Measurements from ENCODE around the gene SMCO2. TPM values are rescaled to one million over a fixed set of nuclear protein-coding genes. Genes with fewer than 3 reads are reported as not detected.

SMCO2 gene
- total and polyA plus RNA-seq, 2 of the 8 experiments (the other 6 are each of a cell fraction or from before 2014, with no cell fraction given), result 0.24 to 0.80 TPM

- no peak for TF ChIP-seq SIX5 (IDR thresholded peaks at IDR 0.05; ENCODE audit: low read depth, low read length)
- no peak for TF ChIP-seq SP4 (IDR thresholded peaks at IDR 0.05; ENCODE audit: low read length)
- TF ChIP-seq SP1 (IDR thresholded peaks at IDR 0.05; ENCODE audit: low read depth, low read length), result no peak
- TF ChIP-seq BRCA1 (IDR thresholded peaks at IDR 0.05; ENCODE audit: low read depth, low read length), result no peak
- TF ChIP-seq RAD21 (IDR thresholded peaks at IDR 0.05 in 1 of 2, conservative IDR thresholded peaks at IDR 0.05 in 1 of 2; ENCODE audit: low read depth in 2 of 2, low read length in 2 of 2), result no peak
- no peak for TF ChIP-seq SUZ12 (IDR thresholded peaks at IDR 0.05; ENCODE audit: low read length)
Measured at GRCh38 chr12:27549236-27549800, 102.8 kb downstream of the SMCO2 start (continued).

All from H1 (cell line).